Medulla oblongata (tissue), 1 donor: ENCODE results near the gene ANAPC4.

Experiments
- DNase-seq: peaks from one replicate; pipeline ENCODE4 v3.0.0-alpha.2; 2015; ENCODE audit errors: extremely low spot score

Gene ANAPC4

GRCh38 chr4:25378437-25378743 lies 1.3 kb downstream of the ANAPC4 start:
- DNase-seq, result no peak

GRCh38 chr4:25379591-25379990 lies 2.5 kb downstream of the ANAPC4 start:
- no peak for DNase-seq

GRCh38 chr4:25383647-25384046 lies 6.6 kb downstream of the ANAPC4 start:
- DNase-seq, result no peak

- no peak for DNase-seq
These were observed 9.9 kb downstream of the ANAPC4 start for GRCh38 chr4:25386926-25387325.

GRCh38 chr4:25397305-25397704 lies 20.2 kb downstream of the ANAPC4 start:
- no peak for DNase-seq

- no peak for DNase-seq
These were observed 22.4 kb downstream of the ANAPC4 start for GRCh38 chr4:25399510-25399909.

- no peak for DNase-seq
These were observed 24.0 kb downstream of the ANAPC4 start for GRCh38 chr4:25401066-25401465.

- DNase-seq, result no peak
These were observed 25.5 kb downstream of the ANAPC4 start for GRCh38 chr4:25402521-25402920.

- DNase-seq, result no peak
These were observed 26.6 kb downstream of the ANAPC4 start for GRCh38 chr4:25403699-25404098.

- no peak for DNase-seq
These were observed 28.4 kb downstream of the ANAPC4 start for GRCh38 chr4:25405453-25405852.

GRCh38 chr4:25406081-25406692 lies 29.1 kb downstream of the ANAPC4 start:
- DNase-seq, result no peak

- DNase-seq, result no peak
These were observed 33.9 kb downstream of the ANAPC4 start for GRCh38 chr4:25410820-25411529.

- no peak for DNase-seq
These were observed 36.2 kb downstream of the ANAPC4 start for GRCh38 chr4:25413261-25413660.

- no peak for DNase-seq
These were observed 40.0 kb downstream of the ANAPC4 start for GRCh38 chr4:25417014-25417413.

- no peak for DNase-seq
These were observed 43.9 kb downstream of the ANAPC4 start for GRCh38 chr4:25420931-25421330.

- DNase-seq, result no peak
These were observed 44.9 kb downstream of the ANAPC4 start for GRCh38 chr4:25421816-25422525.

GRCh38 chr4:25423548-25423947 lies 46.5 kb downstream of the ANAPC4 start:
- DNase-seq, result no peak

GRCh38 chr4:25424539-25425228 lies 47.6 kb downstream of the ANAPC4 start:
- no peak for DNase-seq

GRCh38 chr4:25425361-25425760 lies 48.3 kb downstream of the ANAPC4 start:
- DNase-seq, result no peak

- DNase-seq, result no peak
These were observed 50.8 kb downstream of the ANAPC4 start for GRCh38 chr4:25427871-25428270.

GRCh38 chr4:25430630-25431029 lies 53.6 kb downstream of the ANAPC4 start:
- no peak for DNase-seq

GRCh38 chr4:25433966-25434827 lies 57.1 kb downstream of the ANAPC4 start:
- DNase-seq, result no peak
